Measurements from ENCODE around the gene IFNB1. TPM values are rescaled to one million over a fixed set of nuclear protein-coding genes. Genes with fewer than 3 reads are reported as not detected.

IFNB1 gene
- total RNA-seq, 6 experiments from 2014 or later = not detected

GRCh38 chr9:21110708-21111576 lies 33.2 kb upstream of the IFNB1 start:
- Mint-ChIP-seq H3K9me3 (no peaks in the 10 kb centered on the region), H3K4me3 (no peak overlapping the region), H3K4me1 (ENCODE audit: low read depth) (no peaks in the 10 kb centered on the region), H3K36me3 (ENCODE audit: low read depth) (no peaks in the 10 kb centered on the region), H3K27ac (no peak overlapping the region), H3K27me3 (ENCODE audit: insufficient read depth) (peaks cover 4% of the 10 kb centered on the region)
- peak; percentile 48 for DNase-seq
- peak; percentile 93 for TF ChIP-seq CTCF (IDR thresholded peaks at IDR 0.05)

- no peak overlapping the region for H3K4me3 Mint-ChIP-seq
- peaks cover 2% of the 10 kb centered on the region for H3K27me3 Mint-ChIP-seq (ENCODE audit: insufficient read depth)
- H3K27ac Mint-ChIP-seq = no peak overlapping the region
- no peaks in the 10 kb centered on the region for H3K9me3 Mint-ChIP-seq
- H3K4me1 Mint-ChIP-seq (ENCODE audit: low read depth) = peaks cover 7% of the 10 kb centered on the region
- DNase-seq = no peak
- H3K36me3 Mint-ChIP-seq (ENCODE audit: low read depth) = no peaks in the 10 kb centered on the region
- no peak for TF ChIP-seq CTCF (IDR thresholded peaks at IDR 0.05)
Observed at GRCh38 chr9:21104787-21105186, 27.0 kb upstream of the IFNB1 start.

GRCh38 chr9:21102305-21102704 lies 24.6 kb upstream of the IFNB1 start:
- Mint-ChIP-seq H3K4me3 (no peak overlapping the region), H3K27ac (no peak overlapping the region), H3K4me1 (ENCODE audit: low read depth) (peaks cover 9% of the 10 kb centered on the region), H3K9me3 (no peaks in the 10 kb centered on the region), H3K27me3 (ENCODE audit: insufficient read depth) (no peaks in the 10 kb centered on the region; the same call in none of the 2 replicates), H3K36me3 (ENCODE audit: low read depth) (no peaks in the 10 kb centered on the region)
- peak; percentile 38 for DNase-seq
- no peak for TF ChIP-seq CTCF (IDR thresholded peaks at IDR 0.05)

GRCh38 chr9:21097817-21098216 lies 20.1 kb upstream of the IFNB1 start:
- Mint-ChIP-seq H3K27me3 (ENCODE audit: insufficient read depth) (no peaks in the 10 kb centered on the region), H3K4me3 (no peak overlapping the region), H3K27ac (no peak overlapping the region), H3K4me1 (ENCODE audit: low read depth) (peaks cover 31% of the 10 kb centered on the region), H3K9me3 (no peaks in the 10 kb centered on the region), H3K36me3 (ENCODE audit: low read depth) (no peaks in the 10 kb centered on the region)
- no peak for TF ChIP-seq CTCF (IDR thresholded peaks at IDR 0.05)
- DNase-seq = no peak

GRCh38 chr9:21096901-21097255 lies 19.1 kb upstream of the IFNB1 start:
- no peak for DNase-seq
- H3K4me3 Mint-ChIP-seq = peak overlapping the region; percentile 81; the same call in 1 of the 2 replicates
- H3K27ac Mint-ChIP-seq = no peak overlapping the region; the same call in 1 of the 2 replicates
- no peaks in the 10 kb centered on the region for H3K9me3 Mint-ChIP-seq
- H3K27me3 Mint-ChIP-seq (ENCODE audit: insufficient read depth) = no peaks in the 10 kb centered on the region
- H3K36me3 Mint-ChIP-seq (ENCODE audit: low read depth) = no peaks in the 10 kb centered on the region
- H3K4me1 Mint-ChIP-seq (ENCODE audit: low read depth) = peaks cover 25% of the 10 kb centered on the region
- no peak for TF ChIP-seq CTCF (IDR thresholded peaks at IDR 0.05)
